ENCODE results near the gene GPR148.

DNA sequence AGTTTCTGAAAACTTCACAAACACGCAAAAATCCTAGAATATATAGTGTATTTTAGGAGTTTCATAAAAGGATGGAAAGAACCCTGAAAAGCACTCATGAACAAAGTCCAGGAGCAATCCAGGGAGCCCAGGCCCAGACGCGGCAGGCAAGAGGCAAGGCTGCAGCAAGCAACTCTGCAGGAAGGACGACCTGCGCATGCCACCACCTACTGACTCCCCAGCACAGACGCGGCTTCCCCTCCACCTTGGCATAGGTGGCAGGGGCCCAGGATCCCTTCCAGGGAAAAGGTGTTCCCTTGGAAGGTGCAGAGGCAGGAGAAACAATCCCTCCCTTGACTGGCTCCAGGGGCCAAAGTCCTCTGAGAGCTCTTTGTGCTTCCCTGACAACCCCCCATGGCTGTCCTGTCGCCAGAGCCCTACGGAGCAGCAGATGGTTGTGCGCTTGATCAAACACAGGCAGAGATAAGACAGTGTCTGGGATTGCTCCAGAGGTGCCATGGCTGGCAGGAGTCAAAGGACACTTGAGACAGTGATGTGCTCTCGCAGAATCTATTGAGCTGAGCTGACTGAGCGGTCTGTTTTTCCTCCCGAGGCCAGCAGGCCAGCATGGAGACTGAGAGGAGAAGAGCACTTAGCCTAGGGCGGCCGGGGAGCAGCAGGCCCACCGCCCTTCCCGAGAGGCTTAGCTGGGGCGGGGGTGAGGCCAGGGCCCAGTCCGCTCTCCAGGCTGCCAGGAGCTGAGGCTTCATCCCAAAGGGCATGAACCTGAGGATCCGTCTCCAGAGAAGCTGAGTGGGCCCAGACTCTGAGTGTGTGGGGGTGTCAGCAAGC lies 15.6 kb downstream of the GPR148 start:
- TF ChIP-seq, protein P1, sequence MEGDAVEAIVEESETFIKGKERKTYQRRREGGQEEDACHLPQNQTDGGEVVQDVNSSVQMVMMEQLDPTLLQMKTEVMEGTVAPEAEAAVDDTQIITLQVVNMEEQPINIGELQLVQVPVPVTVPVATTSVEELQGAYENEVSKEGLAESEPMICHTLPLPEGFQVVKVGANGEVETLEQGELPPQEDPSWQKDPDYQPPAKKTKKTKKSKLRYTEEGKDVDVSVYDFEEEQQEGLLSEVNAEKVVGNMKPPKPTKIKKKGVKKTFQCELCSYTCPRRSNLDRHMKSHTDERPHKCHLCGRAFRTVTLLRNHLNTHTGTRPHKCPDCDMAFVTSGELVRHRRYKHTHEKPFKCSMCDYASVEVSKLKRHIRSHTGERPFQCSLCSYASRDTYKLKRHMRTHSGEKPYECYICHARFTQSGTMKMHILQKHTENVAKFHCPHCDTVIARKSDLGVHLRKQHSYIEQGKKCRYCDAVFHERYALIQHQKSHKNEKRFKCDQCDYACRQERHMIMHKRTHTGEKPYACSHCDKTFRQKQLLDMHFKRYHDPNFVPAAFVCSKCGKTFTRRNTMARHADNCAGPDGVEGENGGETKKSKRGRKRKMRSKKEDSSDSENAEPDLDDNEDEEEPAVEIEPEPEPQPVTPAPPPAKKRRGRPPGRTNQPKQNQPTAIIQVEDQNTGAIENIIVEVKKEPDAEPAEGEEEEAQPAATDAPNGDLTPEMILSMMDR (conservative IDR thresholded peaks at IDR 0.05 in 1 of 2, IDR thresholded peaks at IDR 0.05 in 1 of 2; ENCODE audit: low read depth in 1 of 2, low read length in 2 of 2): no peak
- no peak for TF ChIP-seq EZH2 (IDR thresholded peaks at IDR 0.05; ENCODE audit: low read length, missing control alignments)

Measured in fibroblast of lung (primary cell).